ENCODE results near the gene FNDC3B. TPM values are rescaled to one million over a fixed set of nuclear protein-coding genes. Genes with fewer than 3 reads are reported as not detected.

Gene FNDC3B
- total and polyA plus RNA-seq, 9 donors = 22.1 to 198 (median 108) TPM

GRCh38 chr3:172180473-172180872, 141.1 kb downstream of the FNDC3B start:
- TF ChIP-seq CTCF (IDR thresholded peaks at IDR 0.05) = no peak
- no peak for TF ChIP-seq POLR2A (IDR thresholded peaks at IDR 0.05)
- TF ChIP-seq EP300 (IDR thresholded peaks at IDR 0.05) = no peak
- no peak overlapping the region for H3K27ac ChIP-seq
- no peaks in the 10 kb centered on the region for H3K9me3 ChIP-seq
- intact Hi-C loops (cut with DNase I) = no loop called here
- H3K4me3 ChIP-seq = no peak overlapping the region
- DNase-seq = no peak
- no peaks in the 10 kb centered on the region for H3K36me3 ChIP-seq
- H3K27me3 ChIP-seq = no peaks in the 10 kb centered on the region
- 85 to 95% (median 90%) methylated on average over 2 of the region's 2 CpGs for WGBS, 3 donors
- H3K4me1 ChIP-seq (ENCODE audit: insufficient read depth) = peaks cover 15% of the 10 kb centered on the region

- Histone ChIP-seq H3K4me1 (ENCODE audit: insufficient read depth) (peaks cover 15% of the 10 kb centered on the region), H3K9me3 (no peaks in the 10 kb centered on the region), H3K27me3 (no peaks in the 10 kb centered on the region), H3K27ac (no peak overlapping the region), H3K36me3 (no peaks in the 10 kb centered on the region), H3K4me3 (no peak overlapping the region)
- TF ChIP-seq POLR2A (IDR thresholded peaks at IDR 0.05) = no peak
- TF ChIP-seq CTCF (IDR thresholded peaks at IDR 0.05) = no peak
- TF ChIP-seq EP300 (IDR thresholded peaks at IDR 0.05) = no peak
- no peak for DNase-seq
- intact Hi-C loops (cut with DNase I) = no loop called here
- WGBS, 3 donors = 65 to 68% (median 68%) methylated on average over 6 of the region's 6 CpGs
These were observed 142.7 kb downstream of the FNDC3B start for GRCh38 chr3:172181932-172182586.

- Histone ChIP-seq H3K27ac (no peak overlapping the region), H3K4me1 (ENCODE audit: insufficient read depth) (peaks cover 15% of the 10 kb centered on the region), H3K36me3 (no peaks in the 10 kb centered on the region), H3K9me3 (no peaks in the 10 kb centered on the region), H3K27me3 (no peaks in the 10 kb centered on the region), H3K4me3 (no peak overlapping the region)
- TF ChIP-seq POLR2A (IDR thresholded peaks at IDR 0.05) (no peak), EP300 (IDR thresholded peaks at IDR 0.05) (no peak)
- 21 to 33% (median 32%) methylated on average over 2 of the region's 2 CpGs for WGBS, 3 donors
- intact Hi-C loops (cut with DNase I) = no loop called here
- DNase-seq = no peak
These were observed 143.4 kb downstream of the FNDC3B start for GRCh38 chr3:172182797-172183196.

GRCh38 chr3:172184106-172184822, 144.9 kb downstream of the FNDC3B start:
- H3K36me3 ChIP-seq = no peaks in the 10 kb centered on the region
- no peak overlapping the region for H3K27ac ChIP-seq
- intact Hi-C loops (cut with DNase I) = no loop called here
- no peak overlapping the region for H3K4me3 ChIP-seq
- no peaks in the 10 kb centered on the region for H3K27me3 ChIP-seq
- H3K4me1 ChIP-seq (ENCODE audit: insufficient read depth) = peaks cover 15% of the 10 kb centered on the region
- TF ChIP-seq CTCF (IDR thresholded peaks at IDR 0.05) = no peak
- no peak for TF ChIP-seq EP300 (IDR thresholded peaks at IDR 0.05)
- H3K9me3 ChIP-seq = no peaks in the 10 kb centered on the region
- no peak for DNase-seq
- 94 to 97% (median 94%) methylated on average over 3 of the region's 3 CpGs for WGBS, 3 donors

- Histone ChIP-seq H3K9me3 (no peaks in the 10 kb centered on the region), H3K4me1 (ENCODE audit: insufficient read depth) (peaks cover 7% of the 10 kb centered on the region), H3K36me3 (no peaks in the 10 kb centered on the region), H3K4me3 (no peak overlapping the region), H3K27ac (no peak overlapping the region), H3K27me3 (no peaks in the 10 kb centered on the region)
- no peak for DNase-seq
- WGBS, 3 donors = 59 to 64% (median 60%) methylated on average over 2 of the region's 2 CpGs
- TF ChIP-seq EP300 (IDR thresholded peaks at IDR 0.05) = no peak
- intact Hi-C loops (cut with DNase I) = no loop called here
These were observed 146.5 kb downstream of the FNDC3B start for GRCh38 chr3:172185907-172186306.
